Panc1 (cell line): ENCODE data around the gene RAB14.

Experiments used
- POLR2AphosphoS5 ChIP-seq: IDR thresholded peaks from 2 replicates; pipeline ENCODE4 v1.6.1; 2012; ENCODE audit warnings: mild to moderate bottlenecking, low read depth, low read length, moderate library complexity
- SIN3A ChIP-seq: IDR thresholded peaks from 2 replicates; pipeline ENCODE4 v1.6.1; 2012; ENCODE audit warnings: low read depth, mild to moderate bottlenecking, low read length, moderate library complexity, borderline replicate concordance; ENCODE audit not compliant: insufficient read depth
- TCF7L2 ChIP-seq: IDR thresholded peaks from 2 replicates; pipeline ENCODE4 v1.6.1; 2011; ENCODE audit warnings: mild to moderate bottlenecking, low read depth, low read length, inconsistent platforms
- TF ChIP-seq, protein P1 (sequence below): fragments of 450-650 bp; IDR thresholded peaks from 2 replicates; pipeline ENCODE4 v1.5.1; 2017; ENCODE audit warnings: mild to moderate bottlenecking
- TF ChIP-seq, protein P2 (sequence below), 2 experiments: IDR thresholded peaks; 2 replicates each; pipeline ENCODE4 v1.6.1; 2011 to 2012; ENCODE audit warnings: low read depth in 2 of 2, control low read depth in 1 of 2, low read length in 1 of 2, mild to moderate bottlenecking in 1 of 2, moderate library complexity in 1 of 2; ENCODE audit not compliant: insufficient read depth in 1 of 2

DNA sequence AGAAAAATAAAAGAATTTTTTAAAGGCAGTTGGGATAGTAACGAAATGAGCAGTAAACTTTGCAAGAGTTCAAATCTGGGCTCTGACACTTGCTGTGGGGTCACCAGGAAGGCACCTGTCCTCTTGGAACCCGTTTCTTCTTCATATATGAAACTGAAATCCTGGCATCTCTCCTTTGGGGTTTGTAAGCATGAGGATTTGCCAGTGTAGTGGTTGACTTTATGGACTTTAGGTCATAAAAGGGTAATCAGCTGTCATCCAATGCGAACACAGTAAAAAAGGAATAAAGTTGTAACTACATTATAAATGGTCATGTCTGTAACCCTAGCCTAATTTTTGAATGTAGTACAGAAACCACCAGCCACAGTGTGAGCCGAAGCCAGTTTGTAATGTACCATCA lies 1.3 kb downstream of the RAB14 start:
- TF ChIP-seq, protein P1, sequence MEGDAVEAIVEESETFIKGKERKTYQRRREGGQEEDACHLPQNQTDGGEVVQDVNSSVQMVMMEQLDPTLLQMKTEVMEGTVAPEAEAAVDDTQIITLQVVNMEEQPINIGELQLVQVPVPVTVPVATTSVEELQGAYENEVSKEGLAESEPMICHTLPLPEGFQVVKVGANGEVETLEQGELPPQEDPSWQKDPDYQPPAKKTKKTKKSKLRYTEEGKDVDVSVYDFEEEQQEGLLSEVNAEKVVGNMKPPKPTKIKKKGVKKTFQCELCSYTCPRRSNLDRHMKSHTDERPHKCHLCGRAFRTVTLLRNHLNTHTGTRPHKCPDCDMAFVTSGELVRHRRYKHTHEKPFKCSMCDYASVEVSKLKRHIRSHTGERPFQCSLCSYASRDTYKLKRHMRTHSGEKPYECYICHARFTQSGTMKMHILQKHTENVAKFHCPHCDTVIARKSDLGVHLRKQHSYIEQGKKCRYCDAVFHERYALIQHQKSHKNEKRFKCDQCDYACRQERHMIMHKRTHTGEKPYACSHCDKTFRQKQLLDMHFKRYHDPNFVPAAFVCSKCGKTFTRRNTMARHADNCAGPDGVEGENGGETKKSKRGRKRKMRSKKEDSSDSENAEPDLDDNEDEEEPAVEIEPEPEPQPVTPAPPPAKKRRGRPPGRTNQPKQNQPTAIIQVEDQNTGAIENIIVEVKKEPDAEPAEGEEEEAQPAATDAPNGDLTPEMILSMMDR, result no peak
- no peak for TF ChIP-seq TCF7L2
- TF ChIP-seq, protein P2, sequence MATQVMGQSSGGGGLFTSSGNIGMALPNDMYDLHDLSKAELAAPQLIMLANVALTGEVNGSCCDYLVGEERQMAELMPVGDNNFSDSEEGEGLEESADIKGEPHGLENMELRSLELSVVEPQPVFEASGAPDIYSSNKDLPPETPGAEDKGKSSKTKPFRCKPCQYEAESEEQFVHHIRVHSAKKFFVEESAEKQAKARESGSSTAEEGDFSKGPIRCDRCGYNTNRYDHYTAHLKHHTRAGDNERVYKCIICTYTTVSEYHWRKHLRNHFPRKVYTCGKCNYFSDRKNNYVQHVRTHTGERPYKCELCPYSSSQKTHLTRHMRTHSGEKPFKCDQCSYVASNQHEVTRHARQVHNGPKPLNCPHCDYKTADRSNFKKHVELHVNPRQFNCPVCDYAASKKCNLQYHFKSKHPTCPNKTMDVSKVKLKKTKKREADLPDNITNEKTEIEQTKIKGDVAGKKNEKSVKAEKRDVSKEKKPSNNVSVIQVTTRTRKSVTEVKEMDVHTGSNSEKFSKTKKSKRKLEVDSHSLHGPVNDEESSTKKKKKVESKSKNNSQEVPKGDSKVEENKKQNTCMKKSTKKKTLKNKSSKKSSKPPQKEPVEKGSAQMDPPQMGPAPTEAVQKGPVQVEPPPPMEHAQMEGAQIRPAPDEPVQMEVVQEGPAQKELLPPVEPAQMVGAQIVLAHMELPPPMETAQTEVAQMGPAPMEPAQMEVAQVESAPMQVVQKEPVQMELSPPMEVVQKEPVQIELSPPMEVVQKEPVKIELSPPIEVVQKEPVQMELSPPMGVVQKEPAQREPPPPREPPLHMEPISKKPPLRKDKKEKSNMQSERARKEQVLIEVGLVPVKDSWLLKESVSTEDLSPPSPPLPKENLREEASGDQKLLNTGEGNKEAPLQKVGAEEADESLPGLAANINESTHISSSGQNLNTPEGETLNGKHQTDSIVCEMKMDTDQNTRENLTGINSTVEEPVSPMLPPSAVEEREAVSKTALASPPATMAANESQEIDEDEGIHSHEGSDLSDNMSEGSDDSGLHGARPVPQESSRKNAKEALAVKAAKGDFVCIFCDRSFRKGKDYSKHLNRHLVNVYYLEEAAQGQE (IDR thresholded peaks at IDR 0.05; ENCODE audit: insufficient read depth in 1 of 2, low read depth in 2 of 2, low read length in 1 of 2), result no peak
- TF ChIP-seq SIN3A, result no peak
- TF ChIP-seq POLR2AphosphoS5, result no peak
